ENCODE results near the gene C17orf75. TPM values are rescaled to one million over a fixed set of nuclear protein-coding genes. Genes with fewer than 3 reads are reported as not detected.

Gene C17orf75
- total RNA-seq, 4 donors from 2014 or later = 5.3 to 11.9 (median 8.1) TPM

- 92 to 94% methylated on average over 8 of the region's 8 CpGs for WGBS, 2 donors
- intact Hi-C loops (cut with DNase I; ENCODE audit: low total_unique reads) = no loop called here
These were observed 56.7 kb downstream of the C17orf75 start for GRCh38 chr17:32285306-32285705.

GRCh38 chr17:32283745-32284201 is 58.2 kb downstream of the C17orf75 start:
- TF ChIP-seq CTCF (IDR thresholded peaks at IDR 0.05) (no peak), POLR2A (IDR thresholded peaks at IDR 0.05) (no peak)
- WGBS, 2 donors = 77 to 82% methylated on average over 20 of the region's 20 CpGs

More at GRCh38 chr17:32285306-32285705, 56.7 kb downstream of the C17orf75 start:
- TF ChIP-seq POLR2A (IDR thresholded peaks at IDR 0.05) (no peak), CTCF (IDR thresholded peaks at IDR 0.05) (no peak)
- no peak for DNase-seq (ENCODE audit: low spot score in 2 of 2)
- H3K4me3 ChIP-seq (ENCODE audit: low read depth, poor library complexity, severe bottlenecking) = no peak overlapping the region

GRCh38 chr17:32281011-32281451 is 60.9 kb downstream of the C17orf75 start:
- no peak overlapping the region for H3K4me3 ChIP-seq (ENCODE audit: low read depth, poor library complexity, severe bottlenecking)
- intact Hi-C loops (cut with DNase I; ENCODE audit: low total_unique reads) = no loop called here
- WGBS, 2 donors = 45 to 49% methylated on average over 7 to 8 of the region's 9 CpGs
- no peak for DNase-seq (ENCODE audit: low spot score in 2 of 2)
- no peak for TF ChIP-seq POLR2A (IDR thresholded peaks at IDR 0.05)
- TF ChIP-seq CTCF (IDR thresholded peaks at IDR 0.05) = no peak

More at GRCh38 chr17:32283745-32284201, 58.2 kb downstream of the C17orf75 start:
- no peak for DNase-seq (ENCODE audit: low spot score in 2 of 2)
- H3K4me3 ChIP-seq (ENCODE audit: low read depth, poor library complexity, severe bottlenecking) = no peak overlapping the region
- intact Hi-C loops (cut with DNase I; ENCODE audit: low total_unique reads) = no loop called here

- 81 to 88% methylated on average over 21 of the region's 21 CpGs for WGBS, 2 donors
- DNase-seq (ENCODE audit: low spot score in 2 of 2) = no peak
- no peak for TF ChIP-seq CTCF (IDR thresholded peaks at IDR 0.05)
- H3K4me3 ChIP-seq (ENCODE audit: low read depth, poor library complexity, severe bottlenecking) = no peak overlapping the region
- intact Hi-C loops (cut with DNase I; ENCODE audit: low total_unique reads) = no loop called here
These were observed 61.9 kb downstream of the C17orf75 start for GRCh38 chr17:32279891-32280716.

- TF ChIP-seq CTCF (IDR thresholded peaks at IDR 0.05) = no peak
- no peak for TF ChIP-seq POLR2A (IDR thresholded peaks at IDR 0.05)
- intact Hi-C loops (cut with DNase I; ENCODE audit: low total_unique reads) = no loop called here
- WGBS, 2 donors = 90 to 91% methylated on average over 2 of the region's 2 CpGs
- no peak for DNase-seq (ENCODE audit: low spot score in 2 of 2)
- no peak overlapping the region for H3K4me3 ChIP-seq (ENCODE audit: low read depth, poor library complexity, severe bottlenecking)
These were observed 63.2 kb downstream of the C17orf75 start for GRCh38 chr17:32278815-32279214.

MicroRNA genes within 50 kb of the gene (microRNA counts, 767-probe panel; counts per million panel counts)
- microRNA hsa-miR-632 = 0 to 358 counts per million in 2 donors

Small RNA genes lying within 50 kb of the gene (microRNA-seq; reads per million reads assigned to microRNA genes)
- 1.1 to 1.4 reads per million in 2 donors for gene MIR632 (ENCODE audit: borderline number of aligned reads in 1 of 2, borderline replicate concordance in 2 of 2)

Other genes with a start within 250 kb of the C17orf75 start
- gene RHOT1, start 199.7 kb downstream of the C17orf75 start, total RNA-seq = 10 to 100 TPM; 60.8 to 97.6 (median 72.7) TPM
- under 1 TPM in 3 of 4 donors, not detected in 1; 0.12 to 0.71 (median 0.55) TPM for gene RHBDL3, start 76.3 kb downstream of the C17orf75 start, total RNA-seq
- 100 to 1,000 TPM in 3 of 4 donors, 10 to 100 TPM in 1; 93.5 to 158 (median 117) TPM for gene ZNF207, start 8.0 kb upstream of the C17orf75 start, total RNA-seq
- 10 to 100 TPM; 44.2 to 77.0 (median 54.2) TPM for gene PSMD11, start 102.3 kb upstream of the C17orf75 start, total RNA-seq
- gene CDK5R1, start 144.8 kb upstream of the C17orf75 start, total RNA-seq = 1 to 10 TPM; 3.3 to 5.8 (median 5.0) TPM